Activated T-cell treated with anti-CD3 and anti-CD28 coated beads, Interleukin-2, amount 50 U/mL, for 1 hour (primary cell): ENCODE results near the gene HSPE1.
"Not testable (repeated sequence)": the region's sequence is repeated elsewhere in the genome, so short reads cannot be mapped to it uniquely, and the experiment has no call there.

Experiments
- DNase-seq: peaks from one replicate; pipeline ENCODE4 v3.0.0-alpha.2; 2020

The HSPE1 gene

DNA sequence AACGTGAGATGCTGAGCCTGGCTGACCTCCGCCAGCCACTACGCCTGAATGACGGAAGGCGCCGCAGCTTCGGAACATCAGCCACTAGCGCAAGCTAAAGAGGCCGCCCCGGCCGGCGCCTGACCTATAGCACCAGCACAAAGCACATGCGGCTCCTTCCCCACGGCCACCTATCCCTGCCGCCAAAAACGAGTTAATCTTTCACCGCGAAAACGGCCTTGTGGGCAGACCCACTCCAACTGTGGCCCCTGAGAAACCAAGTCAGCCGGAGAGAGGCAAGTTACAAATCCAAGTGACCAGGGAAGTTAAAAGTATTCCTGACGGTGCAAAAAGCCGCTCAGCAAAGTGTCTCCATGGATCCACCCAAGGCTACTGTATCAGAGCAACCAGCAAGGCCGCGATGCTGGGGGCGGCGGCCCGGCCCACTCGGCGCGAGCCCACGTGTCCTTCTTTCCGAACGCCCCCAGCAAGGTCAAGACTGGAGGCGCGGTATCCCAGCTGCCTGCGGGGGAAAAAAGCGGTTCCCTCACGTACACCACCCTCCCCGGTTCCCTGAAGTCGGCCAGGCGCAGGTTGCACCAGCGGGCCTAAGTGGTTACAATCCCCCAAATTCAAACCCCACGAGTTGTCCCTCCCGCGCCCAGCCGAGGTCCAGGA is 1.1 kb upstream of the HSPE1 start:
- DNase-seq, result peak; percentile 52

- DNase-seq, result no peak
Observed at GRCh38 chr2:197500503-197501131, 438 bp downstream of the HSPE1 start.

DNA sequence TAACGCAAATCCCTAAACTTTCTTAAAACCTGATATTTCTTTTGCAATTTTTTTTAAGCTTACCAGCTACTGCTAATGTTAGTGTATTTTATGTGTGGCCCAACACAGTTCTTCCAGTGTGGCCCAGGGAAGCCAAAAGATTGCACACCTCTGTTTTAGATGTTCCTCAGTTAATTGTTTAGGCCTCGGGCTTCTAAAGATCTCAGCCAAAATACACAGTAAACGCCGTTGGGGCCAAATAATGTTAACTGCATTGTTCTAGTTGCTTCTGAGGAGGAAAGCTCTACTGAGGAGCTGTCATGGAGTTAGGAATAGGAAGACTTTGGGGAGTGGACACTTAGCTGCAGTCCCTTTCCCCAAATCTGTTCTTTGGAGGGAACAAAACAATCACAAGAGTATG is 2.0 kb downstream of the HSPE1 start:
- DNase-seq, result no peak

DNA sequence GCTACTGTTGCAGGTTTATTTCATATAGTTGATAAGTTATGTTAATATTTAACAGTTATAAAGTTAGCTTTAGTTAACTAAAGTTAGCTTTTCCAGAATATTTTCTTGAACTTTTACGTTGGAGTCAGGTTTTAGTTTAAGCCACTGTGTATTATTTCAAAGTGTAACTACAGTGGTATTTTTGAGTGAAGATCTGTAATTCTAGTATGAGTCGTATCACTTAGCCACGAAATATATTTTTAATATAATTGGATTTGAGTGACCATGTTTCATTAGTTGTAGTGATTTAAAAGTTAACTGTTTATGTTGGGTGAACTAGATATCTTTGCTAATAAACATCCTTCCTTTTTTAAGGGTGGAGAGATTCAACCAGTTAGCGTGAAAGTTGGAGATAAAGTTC is 2.5 kb downstream of the HSPE1 start:
- no peak for DNase-seq

GRCh38 chr2:197504000-197504399 is 3.8 kb downstream of the HSPE1 start:
- no peak for DNase-seq

DNA sequence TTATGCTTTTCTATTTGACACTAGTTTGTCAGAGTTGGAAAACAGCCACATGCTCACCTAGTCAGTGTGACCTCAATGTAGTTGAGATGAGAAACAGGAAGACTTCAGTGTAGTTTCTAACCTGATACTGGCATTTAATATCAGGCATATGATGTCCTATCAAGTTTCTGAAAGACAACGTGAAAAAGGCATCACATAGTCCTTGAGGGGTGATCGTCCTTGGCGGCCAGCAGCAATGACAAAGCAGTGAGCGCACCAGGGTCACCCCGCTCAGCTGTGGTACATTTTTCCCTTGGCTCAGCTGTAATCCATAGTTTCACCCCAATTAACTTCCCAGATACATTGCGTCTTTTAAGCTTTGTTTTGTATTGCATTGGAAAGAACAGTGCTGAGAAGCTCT is 4.3 kb downstream of the HSPE1 start:
- DNase-seq, result no peak

GRCh38 chr2:197506658-197507057 is 6.5 kb downstream of the HSPE1 start:
- DNase-seq, result no peak

- DNase-seq, result no peak
Observed at GRCh38 chr2:197513915-197514314, 13.7 kb downstream of the HSPE1 start.

DNA sequence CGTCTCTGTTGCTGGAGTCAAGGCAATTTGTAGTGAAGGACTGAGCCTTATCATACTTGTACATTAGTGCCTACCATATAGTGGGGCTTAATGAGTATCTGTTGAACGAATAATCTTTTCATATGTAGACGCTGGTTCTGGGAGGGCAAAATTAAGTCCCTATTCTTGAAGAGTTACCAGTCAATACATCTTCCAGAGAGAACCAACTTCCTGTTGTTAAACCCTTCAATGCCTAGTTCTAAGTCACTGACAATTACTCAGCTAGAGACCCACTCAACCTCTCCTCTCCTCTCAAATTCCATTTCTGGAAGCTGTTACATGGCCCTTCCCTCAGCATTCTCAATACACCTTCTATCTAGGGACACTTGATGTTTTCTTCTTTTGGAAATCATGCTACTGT is 14.6 kb downstream of the HSPE1 start:
- no peak for DNase-seq

DNA sequence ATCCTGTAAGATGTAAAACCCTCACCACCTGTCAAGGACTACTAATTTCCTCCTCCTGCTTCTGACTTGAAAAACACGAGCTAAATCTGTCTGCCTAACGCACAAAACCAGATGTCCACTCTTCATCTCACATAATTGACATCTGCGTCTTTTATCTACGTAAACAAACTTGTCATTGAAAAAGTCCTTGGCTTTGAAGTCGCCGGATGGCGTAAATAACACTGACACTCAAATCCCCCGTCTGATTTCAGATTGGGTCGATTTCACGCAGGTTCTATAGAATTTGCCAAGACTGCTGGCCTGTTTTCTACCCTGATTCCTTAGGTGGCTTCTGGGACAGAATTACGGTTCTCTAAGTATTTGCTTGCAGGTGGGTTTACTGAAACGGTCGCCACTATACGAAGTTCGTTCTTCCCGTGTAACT is 15.1 kb downstream of the HSPE1 start:
- DNase-seq, result no peak

DNA sequence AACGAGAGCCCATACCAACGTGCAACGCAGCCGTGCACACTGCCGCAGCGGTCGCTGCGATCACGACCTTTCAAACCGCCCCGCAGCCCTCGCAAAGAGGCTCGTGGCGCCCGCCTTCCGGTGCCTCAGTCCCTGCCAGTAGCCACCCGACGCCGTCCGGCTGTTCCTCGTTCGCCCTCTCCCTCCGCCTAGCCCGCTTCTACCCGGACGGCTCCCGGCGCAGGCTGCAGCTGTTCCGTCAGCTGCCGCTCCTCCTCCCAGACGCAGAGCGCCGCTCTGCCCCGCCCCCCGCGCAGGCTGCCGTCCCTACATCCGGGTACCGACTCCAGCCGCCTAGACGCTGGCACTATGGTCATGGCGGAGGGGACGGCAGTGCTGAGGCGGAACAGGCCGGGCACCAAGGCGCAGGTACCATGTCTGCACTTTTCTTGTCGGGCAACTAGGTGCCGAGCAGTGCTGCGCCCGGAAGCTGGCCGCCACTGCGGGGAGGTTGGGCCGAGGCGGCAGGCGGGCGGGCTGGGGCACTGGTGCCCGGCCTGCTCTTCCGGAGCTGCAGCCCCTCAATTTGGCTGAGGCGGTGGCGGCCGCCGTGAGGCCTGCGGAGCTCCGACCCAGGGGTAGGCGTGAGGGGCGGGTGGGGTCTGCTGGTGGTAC is 15.7 kb downstream of the HSPE1 start, which contains the start of gene MOB4:
TSS of gene MOB4 (plus strand) at position 328 of the 654 bp plus-strand sequence. CDS start at position 349, 21 bp downstream.
- DNase-seq, result peak; percentile 94

GRCh38 chr2:197516393-197516761 is 16.2 kb downstream of the HSPE1 start:
- DNase-seq, result no peak

DNA sequence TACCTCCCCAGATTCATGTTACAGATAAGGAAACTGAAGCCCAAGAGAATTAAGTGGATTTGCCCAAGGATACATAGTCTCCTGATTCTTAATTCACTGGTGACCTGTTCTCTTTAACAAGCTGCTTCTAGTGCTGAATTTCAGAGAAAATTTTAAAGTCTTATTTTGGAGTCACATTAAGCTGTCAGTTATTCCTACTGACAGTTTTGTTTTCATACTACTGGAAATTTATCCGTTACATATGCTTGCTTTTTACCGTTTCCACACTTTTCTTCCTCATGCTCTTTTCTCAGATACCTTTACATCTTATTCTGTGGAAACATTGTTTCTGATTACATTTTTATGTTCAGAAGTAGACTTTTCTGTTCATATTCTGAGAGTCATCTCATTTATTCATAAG is 17.0 kb downstream of the HSPE1 start:
- DNase-seq, result no peak

- no peak for DNase-seq
Observed at GRCh38 chr2:197538412-197538811, 38.2 kb downstream of the HSPE1 start.

DNA sequence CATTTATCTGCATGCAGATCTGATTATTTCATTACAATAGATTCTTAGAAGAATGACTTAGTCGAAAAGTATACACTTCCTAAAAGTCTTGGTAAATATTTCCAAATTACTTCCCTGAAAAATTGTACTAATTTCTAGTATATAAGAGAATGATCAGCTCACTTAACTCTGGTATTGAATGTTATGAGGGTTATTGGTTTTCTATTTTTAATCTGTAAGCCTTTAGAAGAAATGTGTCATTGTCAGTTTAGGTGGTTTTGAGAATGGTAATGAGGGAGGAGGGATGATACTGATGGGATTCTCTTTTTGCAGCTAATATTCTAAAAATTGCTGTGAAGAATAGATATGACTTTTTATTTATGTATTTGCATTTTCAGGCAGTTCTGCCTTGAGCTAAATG is 39.6 kb downstream of the HSPE1 start:
- DNase-seq, result no peak

DNA sequence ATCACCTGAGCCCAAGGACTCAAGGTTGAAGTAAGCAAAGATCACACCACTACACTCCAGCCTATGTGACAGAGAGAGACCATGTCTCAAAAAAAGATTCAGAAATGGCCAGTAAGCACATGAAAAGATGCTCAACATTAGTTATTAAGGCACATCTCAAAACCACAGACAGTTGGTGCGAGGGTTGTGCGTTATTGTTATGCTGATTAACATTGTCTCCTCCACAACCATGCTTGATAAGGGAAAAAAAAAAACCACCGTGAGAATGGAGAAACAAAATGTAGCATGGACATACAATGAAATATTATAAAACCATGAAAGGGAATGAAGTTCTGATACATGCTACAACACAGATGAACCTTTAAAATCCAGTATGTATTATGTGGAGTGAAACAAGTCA is 43.0 kb downstream of the HSPE1 start:
- DNase-seq, result no peak

DNA sequence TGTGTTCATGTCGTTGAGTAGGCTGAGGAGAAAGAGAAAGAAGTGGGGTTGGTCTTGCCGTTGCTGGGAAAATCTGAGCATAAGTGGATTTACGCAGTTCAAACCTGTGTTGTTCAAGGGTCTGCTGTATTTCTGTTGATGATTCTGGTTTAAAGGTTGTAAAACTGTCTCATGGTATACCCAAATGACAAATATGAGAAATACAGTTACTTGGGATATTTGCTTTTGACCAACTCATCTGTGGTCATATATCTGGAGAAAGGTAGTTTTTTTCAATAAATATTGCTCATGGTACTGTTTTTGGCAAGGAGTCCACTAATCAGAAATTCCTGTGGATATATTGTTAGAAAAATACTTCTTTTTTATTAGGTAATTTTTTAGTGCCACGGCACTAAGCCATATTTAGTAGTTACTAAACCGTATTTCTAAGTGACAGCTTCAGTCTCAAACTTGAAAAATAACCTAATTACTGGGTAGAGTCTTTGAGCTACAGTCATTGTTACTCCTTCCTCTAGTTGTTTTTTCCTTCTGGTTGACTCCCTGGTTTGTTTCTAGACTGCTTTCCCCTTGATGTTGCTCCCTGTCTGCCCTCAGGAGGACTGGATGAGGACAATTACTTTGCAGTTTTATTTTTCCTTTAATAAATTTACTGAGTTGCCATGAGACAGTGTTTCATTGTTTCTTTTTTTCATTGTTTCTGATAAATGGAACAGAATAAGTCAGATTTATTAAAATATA is 47.2 kb downstream of the HSPE1 start:
- DNase-seq, result no peak

DNA sequence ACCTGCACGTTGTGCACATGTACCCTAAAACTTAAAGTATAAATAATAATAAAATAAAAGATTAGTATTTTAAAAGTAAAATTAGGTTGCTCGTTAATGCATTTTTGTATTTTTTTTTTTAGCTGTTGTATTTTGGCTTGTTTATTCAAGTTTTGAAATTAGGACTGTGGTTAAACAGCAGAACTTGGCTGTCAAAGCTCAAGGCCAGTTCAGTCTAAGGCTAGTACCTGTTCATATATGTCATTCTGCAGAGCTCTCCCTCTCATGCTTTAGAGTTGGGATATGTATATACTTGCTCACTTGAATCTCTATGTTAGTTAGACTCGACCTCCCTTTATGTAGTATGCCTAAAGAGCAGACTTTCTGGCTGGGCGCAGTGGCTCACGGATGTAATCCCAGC is 48.4 kb downstream of the HSPE1 start:
- no peak for DNase-seq

- not testable (repeated sequence) for DNase-seq
Observed at GRCh38 chr2:197551260-197551659, 51.1 kb downstream of the HSPE1 start.
